GM12892 (cell line): ENCODE data around the gene TBXAS1. TPM values are rescaled to one million over a fixed set of nuclear protein-coding genes. Genes with fewer than 3 reads are reported as not detected.

Experiments
- DNase-seq: peaks from one replicate; pipeline ENCODE4 v3.0.0; 2011; ENCODE audit not compliant: insufficient read length
- FAIRE-seq: peaks from 2 replicates; lab custom pipeline; 2011; peaks lifted over from hg19 to GRCh38; lab: Jason Lieb, UNC
- POLR2A ChIP-seq: IDR thresholded peaks from 2 replicates; pipeline ENCODE4 v1.6.1; 2011; ENCODE audit warnings: low read depth, low read length, control low read depth
- POLR2AphosphoS5 ChIP-seq: IDR thresholded peaks from 2 replicates; pipeline ENCODE4 v1.6.1; 2011; ENCODE audit warnings: low read depth, low read length, control low read depth
- TAF1 ChIP-seq: IDR thresholded peaks from 2 replicates; pipeline ENCODE4 v1.6.1; 2011; ENCODE audit warnings: low read depth, mild to moderate bottlenecking, control low read depth, low read length, borderline replicate concordance
- polyA plus RNA-seq: library from polyadenylated mRNA; unstranded; fragments of >200 nt; gene quantifications from one replicate; pipeline ENCODE4 v1.2.1, GENCODE V29; 2012; ENCODE audit warnings: missing spikeins, inconsistent platforms; ENCODE audit not compliant: missing spikeins

TBXAS1 gene
- 9.2 TPM for polyA plus RNA-seq

DNA sequence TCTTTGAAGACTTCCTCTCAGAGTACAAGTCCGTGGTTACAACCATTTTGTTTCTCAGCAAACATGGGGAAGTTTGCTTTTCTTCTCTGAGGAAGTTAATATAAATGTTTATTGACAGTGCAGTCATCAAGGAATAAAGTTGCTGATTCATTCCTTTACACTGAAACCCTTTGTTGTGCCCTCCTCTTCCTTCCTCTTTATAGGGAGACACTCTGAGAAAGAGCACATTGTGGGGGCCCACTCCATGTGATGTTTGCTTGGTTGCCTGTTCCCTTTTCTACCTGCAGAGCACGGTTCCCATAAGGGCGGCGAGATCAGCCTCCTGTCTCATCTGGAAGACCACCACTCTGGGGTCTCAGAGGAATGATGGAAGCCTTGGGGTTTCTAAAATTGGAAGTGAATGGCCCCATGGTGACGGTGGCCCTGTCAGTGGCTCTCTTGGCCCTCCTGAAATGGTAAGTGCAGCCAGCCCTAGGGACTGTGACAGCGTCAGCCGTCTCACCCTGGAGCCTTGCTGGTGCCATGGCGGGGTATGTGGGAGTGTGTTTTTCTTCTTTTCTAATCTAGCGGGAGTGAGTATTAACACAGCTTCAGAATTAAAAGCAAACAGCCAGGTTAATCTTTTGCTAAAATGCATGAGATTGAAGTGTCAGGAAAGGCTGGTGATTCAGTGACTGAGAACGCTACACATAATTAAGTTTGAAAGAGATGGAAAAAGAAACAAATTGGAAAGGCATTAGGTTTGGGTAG, at the start of gene TBXAS1:
Gene TBXAS1, plus strand, starts transcription at position 240 of the 750 bp plus-strand sequence. Its CDS starts 127 bp downstream, at position 367.
- no peak for TF ChIP-seq POLR2A
- no peak for TF ChIP-seq POLR2AphosphoS5
- no peak for TF ChIP-seq TAF1
- FAIRE-seq (peak; percentile 88), DNase-seq (no peak)

DNA sequence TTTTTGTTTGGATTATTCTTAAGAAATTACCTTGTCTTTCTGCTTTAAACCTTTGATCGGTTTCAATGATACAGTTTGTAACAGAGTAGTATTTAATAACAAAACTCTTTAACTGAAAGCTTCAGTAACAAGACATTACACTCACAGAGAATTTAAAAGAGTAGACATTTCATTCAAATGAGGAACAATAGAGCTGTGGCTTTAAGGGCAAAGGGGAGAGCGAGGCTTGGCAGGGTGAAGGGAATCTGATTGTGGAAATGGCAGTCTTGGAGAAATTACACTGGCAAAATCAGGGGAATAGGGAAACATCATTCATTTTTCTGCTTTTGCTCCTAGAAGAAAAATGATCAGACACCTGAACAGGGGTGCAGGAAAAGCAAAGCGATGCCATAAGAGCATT, 46.1 kb upstream of the TBXAS1 start:
- no peak for DNase-seq
- TF ChIP-seq POLR2A (no peak), POLR2AphosphoS5 (no peak), TAF1 (no peak)
- no peak for FAIRE-seq

DNA sequence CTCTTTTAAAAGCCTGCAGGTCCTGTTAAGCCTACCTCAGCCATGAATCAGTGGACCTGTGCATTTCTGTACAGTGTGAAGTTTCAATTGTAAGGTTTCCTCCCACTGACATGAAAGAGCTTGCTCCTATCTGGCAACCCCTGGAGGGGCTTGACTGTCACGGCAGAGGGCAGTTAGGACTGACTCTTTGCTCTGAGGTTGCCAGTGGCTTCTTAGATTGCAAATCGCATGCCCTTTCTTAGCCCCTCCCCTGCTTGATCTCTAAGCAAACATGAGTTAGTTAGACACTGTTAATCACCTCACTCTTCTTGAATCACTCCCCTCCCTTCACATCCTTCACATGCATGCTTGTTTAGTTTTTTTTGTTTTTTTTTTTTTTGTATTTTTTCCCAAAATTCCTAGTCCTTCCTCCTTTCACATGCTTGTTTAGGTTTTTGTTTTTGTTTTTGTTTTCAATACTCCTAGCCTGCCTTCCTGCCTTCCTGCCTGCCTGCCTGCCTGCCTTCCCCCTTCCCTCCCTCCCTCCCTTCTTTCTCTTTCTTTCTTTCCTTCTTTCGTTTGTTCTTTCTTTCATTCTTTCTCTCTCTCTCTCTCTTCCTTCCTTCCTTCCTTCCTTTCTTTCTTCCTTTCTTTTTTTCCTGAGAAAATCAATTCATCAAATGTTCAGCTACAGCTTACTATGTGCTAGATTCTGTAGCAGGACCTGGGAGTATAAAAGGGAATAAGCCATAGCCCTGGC, 45.2 kb upstream of the TBXAS1 start:
- no peak for TF ChIP-seq POLR2AphosphoS5
- TF ChIP-seq POLR2A = no peak
- TF ChIP-seq TAF1 = no peak
- DNase-seq = no peak
- no peak for FAIRE-seq

DNA sequence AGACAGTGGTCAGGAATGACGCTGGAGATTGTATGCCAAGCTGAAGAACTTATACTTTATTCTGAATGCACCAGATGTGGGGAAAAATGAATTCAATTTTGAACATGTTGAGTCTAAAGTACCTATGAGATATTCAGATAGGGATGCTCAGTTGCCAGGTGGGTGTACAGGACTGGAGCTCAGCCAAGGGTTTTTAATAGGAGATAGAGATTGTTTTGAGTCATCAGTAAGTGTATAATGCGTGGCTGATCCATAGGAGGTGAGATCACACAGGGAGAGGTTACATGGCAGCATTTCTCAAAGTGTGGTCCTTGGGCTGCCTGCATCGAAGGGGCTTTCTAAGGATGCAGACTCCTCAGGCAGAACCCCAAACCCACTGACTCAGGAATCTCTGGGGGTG, 44.4 kb upstream of the TBXAS1 start:
- TF ChIP-seq POLR2AphosphoS5 = no peak
- TF ChIP-seq POLR2A = no peak
- TF ChIP-seq TAF1 = no peak
- DNase-seq (no peak), FAIRE-seq (no peak)

DNA sequence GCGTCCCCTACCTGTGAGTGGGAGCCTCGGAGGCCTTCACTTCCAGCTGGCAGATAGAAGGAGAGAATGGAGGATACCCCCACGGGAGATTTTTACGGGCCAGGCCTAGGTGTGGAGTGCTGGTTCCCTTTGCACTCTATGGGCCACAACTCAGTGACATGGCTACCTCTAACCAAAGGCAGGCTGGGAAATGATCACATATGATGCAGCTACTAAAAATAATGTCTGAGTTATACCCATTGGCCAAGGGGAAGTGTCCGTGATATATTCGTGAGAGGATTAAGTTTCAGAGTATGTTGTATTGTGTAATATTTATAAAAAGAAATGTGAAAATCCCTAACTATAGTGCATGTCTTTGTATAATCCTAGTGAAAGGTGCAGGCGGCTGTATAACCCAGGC, 37.7 kb upstream of the TBXAS1 start:
- DNase-seq (no peak), FAIRE-seq (no peak)
- TF ChIP-seq POLR2AphosphoS5 (no peak), POLR2A (no peak)

DNA sequence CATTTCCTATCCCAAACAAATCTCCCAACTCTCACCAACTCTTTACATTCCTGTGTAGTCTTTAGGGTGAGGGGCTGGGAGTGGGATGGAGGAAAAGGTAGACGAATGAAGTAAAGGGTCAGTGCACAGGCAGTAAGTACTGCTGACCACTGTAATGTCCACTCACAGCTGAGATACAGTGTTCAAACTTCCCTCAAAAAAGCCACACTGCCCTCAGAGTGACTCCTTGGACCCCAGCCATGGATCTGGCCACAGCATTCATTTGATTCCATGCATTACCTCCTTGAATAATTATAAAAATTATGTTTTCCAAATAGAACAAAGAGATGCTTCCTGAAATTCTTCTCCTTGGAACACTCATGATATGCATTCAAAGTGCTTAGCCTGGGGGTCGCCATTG, 31.5 kb upstream of the TBXAS1 start:
- no peak for FAIRE-seq
- TF ChIP-seq POLR2A (no peak), POLR2AphosphoS5 (no peak), TAF1 (no peak)
- no peak for DNase-seq

DNA sequence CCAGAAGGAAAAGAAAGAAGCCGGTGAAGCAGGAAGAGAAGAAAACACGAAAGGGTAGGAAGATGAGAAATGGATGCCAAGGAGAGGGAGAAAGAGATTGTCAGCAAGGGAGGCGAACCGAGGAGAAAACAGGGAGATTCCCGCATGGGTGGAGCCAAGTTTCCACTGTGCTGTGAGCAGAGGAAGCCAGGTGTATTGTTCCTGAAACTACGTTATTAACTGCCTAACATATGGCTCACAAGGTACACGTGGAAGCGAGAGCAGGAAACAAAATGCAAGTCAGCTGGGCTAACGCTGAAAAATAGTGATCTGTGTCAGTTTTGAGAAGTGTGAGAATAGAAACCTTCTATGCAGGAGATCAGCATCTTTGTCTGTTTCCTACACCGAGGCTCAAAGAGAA, 30.8 kb upstream of the TBXAS1 start:
- DNase-seq = peak; percentile 18
- peak; percentile 90 for FAIRE-seq
- TF ChIP-seq POLR2A (no peak), TAF1 (no peak), POLR2AphosphoS5 (no peak)

DNA sequence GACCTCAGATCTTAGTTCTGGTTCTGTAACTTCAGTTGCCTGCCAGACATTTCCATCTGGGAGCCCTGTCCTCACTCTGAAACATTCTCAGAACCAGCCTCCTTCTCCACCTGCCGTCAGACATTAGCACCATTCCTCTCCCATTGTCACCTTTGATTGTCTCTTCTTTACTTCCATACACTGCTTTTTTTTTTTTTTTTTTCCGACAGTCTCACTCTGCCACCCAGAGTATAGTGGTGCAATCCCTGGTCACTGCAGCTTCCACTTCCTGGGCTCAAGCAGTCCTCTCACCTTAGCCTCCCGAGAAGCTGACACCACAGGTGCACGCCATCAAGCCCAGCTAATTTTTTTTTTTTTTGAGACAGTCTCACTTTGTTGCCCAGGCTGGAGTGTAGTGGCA, 30.2 kb upstream of the TBXAS1 start:
- DNase-seq (no peak), FAIRE-seq (no peak)
- TF ChIP-seq POLR2AphosphoS5 (no peak), POLR2A (no peak), TAF1 (no peak)

DNA sequence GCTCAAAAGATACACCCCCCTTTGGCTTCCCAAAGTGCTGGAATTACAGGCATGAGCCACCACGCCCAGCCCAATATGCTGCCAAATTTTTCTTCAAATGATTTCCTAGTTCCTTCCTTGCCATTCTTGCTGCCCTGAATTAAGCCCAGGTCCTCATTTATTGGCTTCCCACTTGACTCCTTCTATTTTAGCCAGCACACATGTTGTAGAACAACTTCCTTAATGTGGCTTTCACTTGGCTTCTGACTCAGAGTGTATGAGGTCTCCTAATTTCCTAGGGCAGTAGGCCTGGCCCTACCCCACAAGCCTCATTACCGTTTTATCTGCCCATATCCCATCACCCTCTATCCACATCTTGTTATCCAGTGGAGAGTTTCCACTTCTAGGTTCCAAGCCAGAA, 29.5 kb upstream of the TBXAS1 start:
- FAIRE-seq (peak; percentile 33), DNase-seq (no peak)
- TF ChIP-seq POLR2A (no peak), TAF1 (no peak), POLR2AphosphoS5 (no peak)

DNA sequence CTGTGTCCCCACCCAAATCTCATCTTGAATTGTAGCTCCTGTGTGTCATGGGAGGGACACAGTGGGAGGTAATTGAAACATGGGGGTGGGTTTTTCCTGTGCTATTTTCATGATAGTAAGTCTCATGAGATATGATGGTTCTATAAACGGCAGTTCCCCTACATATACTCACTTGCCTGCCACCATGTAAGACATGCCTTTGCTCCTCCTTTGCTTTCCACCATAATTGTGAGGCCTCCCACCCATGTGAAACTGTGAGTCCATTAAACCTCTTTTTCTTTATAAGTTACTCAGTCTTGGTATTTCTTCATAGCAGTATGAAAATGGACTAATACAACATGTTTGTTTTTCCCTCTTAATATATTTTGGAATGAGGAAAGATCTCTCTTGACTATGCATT, 24.5 kb upstream of the TBXAS1 start:
- DNase-seq (no peak), FAIRE-seq (no peak)
- TF ChIP-seq POLR2AphosphoS5 (no peak), POLR2A (no peak), TAF1 (no peak)

DNA sequence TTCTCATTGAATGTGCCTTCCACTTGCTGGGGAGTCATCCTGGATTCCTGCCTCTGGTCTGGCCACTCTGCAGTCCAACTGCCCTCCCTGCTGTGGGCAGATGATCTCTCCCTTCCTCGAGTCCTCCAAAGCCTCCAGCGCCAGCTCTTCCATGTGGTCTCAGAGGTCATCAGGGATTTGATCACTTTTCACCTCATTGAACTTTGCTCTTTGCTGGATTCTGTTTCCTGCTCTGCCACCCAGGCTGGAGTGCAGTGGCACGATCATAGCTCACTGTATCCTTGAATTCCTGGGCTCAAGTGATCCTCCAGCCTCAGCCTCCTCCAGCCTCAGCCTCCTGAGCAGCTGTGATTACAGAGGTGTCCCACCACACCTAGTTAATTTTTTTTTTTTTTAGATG, 22.1 kb upstream of the TBXAS1 start:
- DNase-seq (no peak), FAIRE-seq (no peak)
- TF ChIP-seq POLR2A (no peak), POLR2AphosphoS5 (no peak), TAF1 (no peak)

DNA sequence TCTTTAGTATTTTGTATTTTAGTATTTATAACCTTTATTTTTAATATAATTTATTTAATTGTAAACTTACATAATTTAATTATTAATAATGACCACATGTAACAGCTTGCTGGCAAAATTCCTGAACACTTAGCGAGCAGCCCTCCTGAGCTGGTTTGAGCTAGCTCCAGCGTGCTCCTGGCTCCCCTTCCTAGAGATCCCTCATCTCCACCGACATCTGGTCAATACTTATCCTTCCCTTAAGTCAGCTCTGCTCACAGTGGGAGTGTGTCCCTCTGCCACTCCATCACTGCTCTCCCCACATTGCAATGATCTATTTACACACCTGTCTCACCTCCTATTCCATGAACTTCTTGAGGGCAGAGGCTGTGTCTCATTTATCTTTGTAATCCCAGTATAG, 20.6 kb upstream of the TBXAS1 start:
- DNase-seq (no peak), FAIRE-seq (no peak)
- TF ChIP-seq POLR2A (no peak), POLR2AphosphoS5 (no peak), TAF1 (no peak)
